Activated naive CD4-positive, alpha-beta T cell treated with anti-CD3 and anti-CD28 coated beads for 36 hours (primary cell): ENCODE results near the gene MTFR1L. TPM values are rescaled to one million over a fixed set of nuclear protein-coding genes. Genes with fewer than 3 reads are reported as not detected.

Experiments used
- CTCF ChIA-PET: fragments of 350-600 bp; sonication (Branson Sonifier 250); formaldehyde crosslinking; loops from one replicate; lab custom pipeline; 2021; ENCODE audit warnings: antibody characterized with exemption; lab: Charles Lee
- DNase-seq: peaks from one replicate; pipeline ENCODE4 v3.0.0-alpha.2; 2020
- H3K27ac Mint-ChIP-seq: one replicate; pipeline ENCODE4 v1.8.0; 2021; ENCODE audit warnings: mild to moderate bottlenecking, mixed read lengths
- H3K27me3 Mint-ChIP-seq: one replicate; pipeline ENCODE4 v1.8.0; 2021; ENCODE audit warnings: low read depth, mixed read lengths
- H3K36me3 Mint-ChIP-seq: one replicate; pipeline ENCODE4 v1.8.0; 2021; ENCODE audit warnings: low read depth, mixed read lengths
- H3K4me1 Mint-ChIP-seq: one replicate; pipeline ENCODE4 v1.8.0; 2021; ENCODE audit warnings: low read depth, mixed read lengths
- H3K4me3 Mint-ChIP-seq: one replicate; pipeline ENCODE4 v1.8.0; 2021; ENCODE audit warnings: mild to moderate bottlenecking, moderate library complexity, mixed read lengths
- H3K9me3 Mint-ChIP-seq: one replicate; pipeline ENCODE4 v1.8.0; 2021; ENCODE audit warnings: mixed read lengths
- intact Hi-C: fragments of 100-400 bp; cut with micrococcal nuclease; formaldehyde crosslinking; loops from one replicate; pipeline ENCODE4 v1.15.1; 2023
- total RNA-seq, 2 experiments: library from RNA; stranded (reverse); gene quantifications; one replicate each; pipeline ENCODE4 v1.2.3, GENCODE V29; 2021

MTFR1L gene
- total RNA-seq, 2 experiments from 2014 or later, result 22.2 to 23.5 TPM

DNA sequence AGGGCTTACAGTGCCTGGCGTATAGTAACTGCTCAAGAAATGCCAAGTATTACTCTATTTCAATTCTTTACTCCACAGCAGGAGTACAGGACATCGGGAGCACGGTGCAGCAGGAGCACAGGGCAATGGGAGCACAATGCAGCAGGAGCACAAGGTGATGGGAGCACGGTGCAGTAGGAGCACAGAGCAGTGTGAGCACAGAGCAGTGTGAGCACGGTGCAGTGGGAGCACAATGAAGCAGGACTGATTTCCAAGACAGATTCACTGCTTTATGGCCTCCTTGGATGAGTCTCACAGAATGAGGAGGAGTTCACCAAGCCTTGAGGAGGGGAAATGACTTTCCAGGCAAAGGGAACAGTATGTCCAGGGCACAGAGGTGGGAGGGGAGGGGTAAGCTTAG lies 60.8 kb downstream of the MTFR1L start:
- Mint-ChIP-seq H3K4me1 (peaks cover 2% of the 10 kb centered on the region), H3K9me3 (no peaks in the 10 kb centered on the region), H3K27ac (no peak overlapping the region), H3K4me3 (no peak overlapping the region), H3K27me3 (no peaks in the 10 kb centered on the region), H3K36me3 (no peaks in the 10 kb centered on the region)
- DNase-seq, result no peak
- intact Hi-C loops, result no loop called here
- CTCF ChIA-PET, result interaction anchor here (2.2 kb wide), 1 partner anchor 12 kb away, joined by 6 read pairs; no protein-coding TSS in a partner anchor

DNA sequence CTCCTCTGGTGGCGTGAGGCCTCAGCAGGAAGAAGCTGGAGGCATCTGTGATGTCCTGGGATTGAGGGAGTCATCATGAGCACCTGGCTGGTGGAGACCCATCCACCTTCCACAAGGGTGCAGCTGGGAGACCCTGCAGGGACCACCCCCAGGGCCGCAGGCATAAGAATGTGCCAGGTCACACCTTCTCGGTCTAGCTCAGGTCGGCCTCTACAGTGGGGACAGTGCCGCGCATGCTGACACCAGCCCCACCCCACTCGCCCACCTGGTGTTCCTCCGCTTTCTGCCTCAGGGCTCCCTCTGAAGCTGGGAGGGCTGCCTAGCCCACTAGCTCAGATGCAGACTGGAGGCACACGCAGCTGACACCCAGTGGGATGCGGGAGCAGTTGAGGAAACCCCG lies 61.5 kb downstream of the MTFR1L start:
- H3K27ac Mint-ChIP-seq, result no peak overlapping the region
- H3K9me3 Mint-ChIP-seq, result no peaks in the 10 kb centered on the region
- H3K27me3 Mint-ChIP-seq, result no peaks in the 10 kb centered on the region
- no peak overlapping the region for H3K4me3 Mint-ChIP-seq
- no peaks in the 10 kb centered on the region for H3K36me3 Mint-ChIP-seq
- H3K4me1 Mint-ChIP-seq, result no peaks in the 10 kb centered on the region
- intact Hi-C loops, result no loop called here
- CTCF ChIA-PET, result interaction anchor here (0.6 to 1.1 kb wide), 2 partner anchors 14 to 1101 kb away, joined by 3 to 5 read pairs; no protein-coding TSS in a partner anchor
- no peak for DNase-seq

Other genes with a start within 250 kb of the MTFR1L start
- 1 to 10 TPM; 4.9 to 6.3 TPM for gene MAN1C1, start 203.2 kb upstream of the MTFR1L start, total RNA-seq
- 10 to 100 TPM; 27.8 to 28.6 TPM for gene SELENON, start 19.8 kb upstream of the MTFR1L start, total RNA-seq
- gene AUNIP, start 39.5 kb downstream of the MTFR1L start, total RNA-seq, result 1 to 10 TPM; 8.4 to 9.1 TPM
- gene PAQR7, start 55.8 kb downstream of the MTFR1L start, total RNA-seq, result 1 to 10 TPM; 2.8 to 3.1 TPM
- gene STMN1, start 86.5 kb downstream of the MTFR1L start, total RNA-seq, result 100 to 1,000 TPM; 708 to 746 TPM
- 1 to 10 TPM; 4.7 to 5.2 TPM for gene PAFAH2, start 178.1 kb downstream of the MTFR1L start, total RNA-seq
- gene EXTL1, start 201.8 kb downstream of the MTFR1L start, total RNA-seq, result not detected
- not detected for gene SLC30A2, start 226.2 kb downstream of the MTFR1L start, total RNA-seq
- gene TRIM63, start 247.7 kb downstream of the MTFR1L start, total RNA-seq, result under 1 TPM; 0.33 to 0.40 TPM